Measurements from ENCODE around the gene GTF2F2. TPM values are rescaled to one million over a fixed set of nuclear protein-coding genes. Genes with fewer than 3 reads are reported as not detected.

The GTF2F2 gene
- total RNA-seq, 1 experiment from 2014 or later: 28.1 TPM

DNA sequence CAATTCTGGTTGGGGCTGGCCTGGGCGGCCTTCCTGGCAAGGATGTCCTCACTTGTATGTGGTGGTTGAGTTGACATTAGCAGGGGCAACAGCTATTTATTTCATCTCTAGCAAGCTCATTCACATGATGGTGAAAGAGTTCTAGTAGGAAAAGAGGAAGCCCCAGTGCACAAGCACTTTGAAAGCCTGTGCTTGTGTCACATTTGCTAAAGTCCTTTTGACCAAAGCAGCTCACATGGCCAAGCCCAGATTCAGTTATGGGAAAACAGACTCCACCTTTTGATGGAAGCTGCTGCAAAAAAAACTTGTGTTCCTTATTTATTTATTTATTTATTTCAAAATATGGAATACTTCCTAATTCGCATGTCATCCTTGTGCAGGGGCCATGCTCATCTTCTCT is 17.2 kb downstream of the GTF2F2 start:
- Mint-ChIP-seq H3K36me3 (ENCODE audit: insufficient read depth, unreplicated experiment) (no peaks in the 10 kb centered on the region), H3K27me3 (ENCODE audit: insufficient read depth, unreplicated experiment) (no peaks in the 10 kb centered on the region), H3K4me3 (ENCODE audit: unreplicated experiment) (no peak overlapping the region), H3K27ac (ENCODE audit: unreplicated experiment) (no peak overlapping the region), H3K9me3 (ENCODE audit: unreplicated experiment) (peaks cover 10% of the 10 kb centered on the region), H3K4me1 (ENCODE audit: low read depth, unreplicated experiment) (peaks cover under 1% of the 10 kb centered on the region)
- Histone ChIP-seq H3K9me3 (peaks cover 5% of the 10 kb centered on the region; the same call in 1 of the 2 replicates), H3K27me3 (replicated peaks; ENCODE audit: control insufficient read depth, insufficient read depth, low read length) (no peaks in the 10 kb centered on the region), H3K4me3 (ENCODE audit: low read depth, low read length) (no peak overlapping the region), H3K36me3 (ENCODE audit: control insufficient read depth, insufficient read depth, low read length) (peaks cover 3% of the 10 kb centered on the region), H3K4me1 (peaks cover 2% of the 10 kb centered on the region)
- no peak for DNase-seq
- no TSS peak for BruUV-seq (replicated peaks)
- POLR2A ChIA-PET: no interaction called here
- TF ChIP-seq, protein P1, sequence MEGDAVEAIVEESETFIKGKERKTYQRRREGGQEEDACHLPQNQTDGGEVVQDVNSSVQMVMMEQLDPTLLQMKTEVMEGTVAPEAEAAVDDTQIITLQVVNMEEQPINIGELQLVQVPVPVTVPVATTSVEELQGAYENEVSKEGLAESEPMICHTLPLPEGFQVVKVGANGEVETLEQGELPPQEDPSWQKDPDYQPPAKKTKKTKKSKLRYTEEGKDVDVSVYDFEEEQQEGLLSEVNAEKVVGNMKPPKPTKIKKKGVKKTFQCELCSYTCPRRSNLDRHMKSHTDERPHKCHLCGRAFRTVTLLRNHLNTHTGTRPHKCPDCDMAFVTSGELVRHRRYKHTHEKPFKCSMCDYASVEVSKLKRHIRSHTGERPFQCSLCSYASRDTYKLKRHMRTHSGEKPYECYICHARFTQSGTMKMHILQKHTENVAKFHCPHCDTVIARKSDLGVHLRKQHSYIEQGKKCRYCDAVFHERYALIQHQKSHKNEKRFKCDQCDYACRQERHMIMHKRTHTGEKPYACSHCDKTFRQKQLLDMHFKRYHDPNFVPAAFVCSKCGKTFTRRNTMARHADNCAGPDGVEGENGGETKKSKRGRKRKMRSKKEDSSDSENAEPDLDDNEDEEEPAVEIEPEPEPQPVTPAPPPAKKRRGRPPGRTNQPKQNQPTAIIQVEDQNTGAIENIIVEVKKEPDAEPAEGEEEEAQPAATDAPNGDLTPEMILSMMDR (IDR thresholded peaks at IDR 0.05; ENCODE audit: insufficient read depth in 1 of 2, low read depth in 1 of 2, low read length in 1 of 2, severe bottlenecking in 1 of 2, unreplicated experiment in 1 of 2): no peak
- intact Hi-C loops (cut with micrococcal nuclease; ENCODE audit: unreplicated experiment): no loop called here
- CTCF ChIA-PET: no interaction called here

DNA sequence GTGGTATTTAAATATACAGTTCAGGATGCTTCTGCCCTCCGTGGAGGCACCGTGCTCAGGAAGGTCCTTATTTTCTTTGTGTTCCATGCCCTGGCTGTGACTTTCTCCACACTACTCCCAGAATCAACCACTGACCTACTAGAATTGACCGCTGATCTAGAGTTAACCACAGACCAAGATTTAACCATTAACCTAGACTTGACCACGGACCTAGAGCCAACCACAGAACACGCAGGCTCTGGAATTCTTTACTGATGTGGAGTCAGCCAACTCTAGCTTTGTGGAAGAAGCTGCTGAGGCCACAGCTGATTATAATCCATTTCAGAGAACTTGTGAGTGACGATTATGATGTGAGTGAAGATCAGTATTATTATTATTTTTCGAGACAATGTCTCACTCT is 18.0 kb downstream of the GTF2F2 start:
- peaks cover 8% of the 10 kb centered on the region for H3K4me1 Mint-ChIP-seq (ENCODE audit: low read depth, unreplicated experiment)
- H3K9me3 Mint-ChIP-seq (ENCODE audit: unreplicated experiment): peaks cover 2% of the 10 kb centered on the region
- peaks cover 1% of the 10 kb centered on the region for H3K36me3 Mint-ChIP-seq (ENCODE audit: insufficient read depth, unreplicated experiment)
- no TSS peak for BruUV-seq (replicated peaks)
- DNase-seq: no peak
- Histone ChIP-seq H3K4me1 (peaks cover 10% of the 10 kb centered on the region), H3K27me3 (replicated peaks; ENCODE audit: control insufficient read depth, insufficient read depth, low read length) (no peaks in the 10 kb centered on the region), H3K9me3 (no peaks in the 10 kb centered on the region), H3K4me3 (ENCODE audit: low read depth, low read length) (no peak overlapping the region), H3K36me3 (ENCODE audit: control insufficient read depth, insufficient read depth, low read length) (peaks cover 3% of the 10 kb centered on the region; the same call in 1 of the 2 replicates)
- TF ChIP-seq, protein P1 (IDR thresholded peaks at IDR 0.05; ENCODE audit: insufficient read depth in 1 of 2, low read depth in 1 of 2, low read length in 1 of 2, severe bottlenecking in 1 of 2, unreplicated experiment in 1 of 2): no peak
- H3K27me3 Mint-ChIP-seq (ENCODE audit: insufficient read depth, unreplicated experiment): no peaks in the 10 kb centered on the region
- ChIA-PET CTCF (interaction anchor here (0.5 kb wide), 1 partner anchor 90 kb away, joined by 4 read pairs; no protein-coding TSS in a partner anchor), POLR2A (no interaction called here)
- no peak overlapping the region for H3K27ac Mint-ChIP-seq (ENCODE audit: unreplicated experiment)
- H3K4me3 Mint-ChIP-seq (ENCODE audit: unreplicated experiment): no peak overlapping the region
- intact Hi-C loops (cut with micrococcal nuclease; ENCODE audit: unreplicated experiment): no loop called here

DNA sequence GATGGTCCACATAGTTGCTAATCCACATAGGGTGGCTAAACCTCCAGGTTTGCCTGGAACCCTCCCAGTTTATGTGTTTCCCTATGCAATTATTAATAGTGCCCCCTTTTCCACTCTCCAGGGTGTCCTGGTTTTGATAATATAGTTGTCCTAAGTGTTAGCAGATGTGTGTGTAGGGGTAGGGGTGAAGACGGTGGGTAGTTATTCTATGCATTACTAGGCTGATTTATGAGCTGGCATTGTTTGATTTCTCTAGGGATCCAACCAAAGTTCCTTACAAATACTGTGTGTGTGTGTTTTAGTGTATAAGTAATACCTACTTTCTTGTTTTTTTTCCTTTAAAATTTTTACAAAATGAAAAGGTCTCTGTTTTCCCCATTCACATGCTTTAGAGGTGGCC is 21.1 kb downstream of the GTF2F2 start:
- TF ChIP-seq, protein P1 (IDR thresholded peaks at IDR 0.05; ENCODE audit: insufficient read depth in 1 of 2, low read depth in 1 of 2, low read length in 1 of 2, severe bottlenecking in 1 of 2, unreplicated experiment in 1 of 2): no peak
- no peak for DNase-seq
- Mint-ChIP-seq H3K27me3 (ENCODE audit: insufficient read depth, unreplicated experiment) (no peaks in the 10 kb centered on the region), H3K27ac (ENCODE audit: unreplicated experiment) (no peak overlapping the region), H3K36me3 (ENCODE audit: insufficient read depth, unreplicated experiment) (peaks cover 4% of the 10 kb centered on the region), H3K4me1 (ENCODE audit: low read depth, unreplicated experiment) (peaks cover 12% of the 10 kb centered on the region), H3K9me3 (ENCODE audit: unreplicated experiment) (no peaks in the 10 kb centered on the region), H3K4me3 (ENCODE audit: unreplicated experiment) (no peak overlapping the region)
- ChIA-PET CTCF (no interaction called here), POLR2A (no interaction called here)
- intact Hi-C loops (cut with micrococcal nuclease; ENCODE audit: unreplicated experiment): no loop called here
- H3K36me3 ChIP-seq (ENCODE audit: control insufficient read depth, insufficient read depth, low read length): peaks cover 3% of the 10 kb centered on the region; the same call in 1 of the 2 replicates
- H3K4me3 ChIP-seq (ENCODE audit: low read depth, low read length): no peak overlapping the region
- BruUV-seq (replicated peaks): no TSS peak
- H3K27me3 ChIP-seq (replicated peaks; ENCODE audit: control insufficient read depth, insufficient read depth, low read length): no peaks in the 10 kb centered on the region
- no peaks in the 10 kb centered on the region for H3K9me3 ChIP-seq
- H3K4me1 ChIP-seq: peaks cover 12% of the 10 kb centered on the region

Data from Caco-2 (cell line).